ENCODE data around the gene ZNF813.
"Not testable (repeated sequence)": the region's sequence is repeated elsewhere in the genome, so short reads cannot be mapped to it uniquely, and the experiment has no call there.

Gene ZNF813

GRCh38 chr19:53467485-53468262 lies at the start of gene ZNF813:
ZNF813 (plus strand) TSS chr19:53467733; CDS start chr19:53483823, 16,090 bp downstream.
- peak; percentile 92 to 100 (median 98) for DNase-seq
- intact Hi-C loops (cut with DNase I) = no loop called here

GRCh38 chr19:53420520-53421315 lies 46.8 kb upstream of the ZNF813 start:
- intact Hi-C loops (cut with DNase I); DNase-seq: not testable (repeated sequence)

- intact Hi-C loops (cut with DNase I) = no loop called here
- DNase-seq = peak in 23 of 42 donors; percentile 5 to 59 (median 30)
These were observed 45.0 kb upstream of the ZNF813 start for GRCh38 chr19:53422551-53422950.

GRCh38 chr19:53423074-53423473 lies 44.5 kb upstream of the ZNF813 start:
- DNase-seq = peak in 18 of 42 donors; percentile 2 to 64 (median 30)
- intact Hi-C loops (cut with DNase I) = not testable (repeated sequence)

DNA sequence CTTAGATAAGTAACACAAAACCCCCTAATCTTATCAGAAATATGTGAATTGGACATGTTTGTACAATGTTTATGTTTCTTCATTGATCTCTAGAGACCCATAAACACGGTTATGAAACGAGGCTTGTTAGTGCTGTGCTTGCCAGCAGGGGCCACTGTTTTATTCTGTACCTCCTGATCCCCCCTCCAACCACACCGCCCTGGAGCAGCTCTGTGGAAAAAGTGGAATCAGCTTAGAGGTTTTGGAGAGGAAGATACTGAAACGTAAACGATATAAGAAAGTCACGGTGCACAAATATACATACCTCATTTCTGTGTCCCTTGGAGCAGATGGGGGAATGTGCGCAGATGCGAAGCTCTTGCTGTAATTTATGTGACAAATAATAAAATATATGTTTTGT lies 43.9 kb upstream of the ZNF813 start:
- peak in 25 of 42 donors; percentile 4 to 66 (median 29) for DNase-seq
- intact Hi-C loops (cut with DNase I) = not testable (repeated sequence)

DNA sequence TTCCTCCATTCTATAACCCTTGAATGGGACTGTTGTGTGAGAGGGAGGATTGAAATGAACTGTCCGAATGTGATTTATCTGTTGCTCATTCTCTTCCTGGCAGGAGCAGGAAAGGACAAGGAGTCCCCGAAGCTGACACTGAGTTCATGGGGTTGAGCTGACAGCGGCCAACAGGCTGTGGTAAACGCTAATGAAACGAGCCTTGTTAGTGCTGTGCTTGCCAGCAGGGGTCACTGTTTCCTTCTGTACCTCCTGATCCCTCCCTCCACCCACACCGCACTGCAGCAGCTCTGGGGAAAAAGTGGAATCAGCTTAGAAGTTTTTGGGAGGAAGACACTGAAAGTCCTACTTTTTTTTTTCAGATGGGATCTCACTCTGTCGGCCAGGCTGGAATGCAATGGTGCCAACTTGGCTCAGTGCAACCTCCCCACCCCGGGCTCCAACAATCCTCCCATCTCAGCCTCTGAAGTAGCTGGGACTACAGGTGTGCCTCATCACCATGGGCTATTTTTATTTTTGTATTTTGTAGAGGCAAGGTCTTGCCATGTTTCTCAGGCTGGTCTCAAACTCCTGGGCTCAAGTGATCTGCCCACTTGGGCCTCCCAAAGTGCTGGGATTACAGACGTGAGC lies 42.5 kb upstream of the ZNF813 start:
- intact Hi-C loops (cut with DNase I) = loop anchor here (5.0 kb wide), 1 partner anchor 87 kb away; no protein-coding TSS in a partner anchor
- peak; percentile 69 to 93 (median 84) for DNase-seq

DNA sequence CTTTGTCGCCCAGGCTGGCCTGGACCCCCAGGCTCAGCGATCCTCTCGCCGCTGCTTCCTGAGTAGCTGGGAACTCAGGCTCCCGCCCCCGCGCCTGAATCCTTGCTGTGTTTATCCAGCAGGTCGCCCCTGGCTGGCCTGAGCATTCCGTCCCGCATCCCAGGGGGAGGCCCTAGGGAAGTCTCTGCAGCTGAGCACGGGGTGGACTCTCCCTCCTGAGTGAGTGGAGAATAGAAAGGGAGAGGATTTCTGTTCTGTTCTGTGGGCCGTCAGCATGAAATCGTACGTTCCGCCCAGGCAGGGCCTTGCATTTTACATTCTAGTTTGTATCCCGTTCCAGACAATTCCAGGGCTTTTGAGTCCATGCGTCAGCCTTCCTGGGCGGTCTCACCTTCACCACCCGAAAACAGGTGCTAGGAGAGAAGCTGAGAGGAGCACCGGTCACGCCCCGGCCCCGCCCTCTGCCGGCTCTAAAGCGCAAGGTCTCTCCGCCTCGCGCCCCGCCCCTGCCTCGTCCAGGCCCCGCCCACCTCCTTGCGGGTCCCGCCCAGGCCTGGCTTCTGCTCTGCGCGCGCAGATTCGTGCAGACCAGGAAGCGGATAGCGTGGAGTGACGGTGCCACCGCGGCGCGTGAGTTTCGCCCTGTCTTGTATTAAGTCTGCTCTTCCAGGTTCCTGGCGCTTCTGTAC lies 36.0 kb upstream of the ZNF813 start, which contains the start of gene ZNF761:
ZNF761 (plus strand) TSS at position 586 of the 689 bp plus-strand sequence. CDS start 15,285 bp downstream, outside the sequence.
- peak; percentile 93 to 99 (median 97) for DNase-seq
- intact Hi-C loops (cut with DNase I) = no loop called here

DNA sequence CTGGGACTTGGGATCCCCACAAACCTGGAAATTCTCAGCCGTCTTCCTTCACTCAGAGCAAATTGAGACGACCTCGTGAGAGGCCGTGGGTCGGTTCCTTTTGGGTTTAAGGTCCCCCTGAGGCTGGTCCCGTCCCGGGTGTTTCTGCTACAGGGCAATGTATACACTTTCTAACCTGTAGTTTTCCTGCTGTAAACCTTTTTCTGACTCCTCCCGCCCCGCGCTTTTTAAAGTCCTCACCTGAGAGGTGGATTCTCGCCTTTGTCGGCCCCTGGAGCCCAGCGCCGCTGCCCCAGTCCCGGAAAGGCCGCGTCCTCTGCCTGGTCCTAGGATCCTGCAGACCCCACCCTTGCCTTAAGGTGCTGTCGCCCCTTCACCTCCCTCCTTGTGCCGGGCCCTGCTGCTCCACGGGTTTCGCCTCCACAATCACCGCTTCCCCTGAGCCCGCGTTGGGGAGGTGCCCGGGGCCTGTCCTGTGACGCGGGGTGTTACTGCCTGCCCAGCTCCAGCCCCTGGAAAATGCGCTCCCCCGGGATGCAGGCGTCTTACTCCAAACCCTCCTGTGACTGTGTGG lies 35.4 kb upstream of the ZNF813 start:
- intact Hi-C loops (cut with DNase I) = no loop called here
- DNase-seq = peak in 29 of 42 donors; percentile 3 to 47 (median 17)

GRCh38 chr19:53443809-53444208 lies 23.7 kb upstream of the ZNF813 start:
- DNase-seq; intact Hi-C loops (cut with DNase I): not testable (repeated sequence)

DNA sequence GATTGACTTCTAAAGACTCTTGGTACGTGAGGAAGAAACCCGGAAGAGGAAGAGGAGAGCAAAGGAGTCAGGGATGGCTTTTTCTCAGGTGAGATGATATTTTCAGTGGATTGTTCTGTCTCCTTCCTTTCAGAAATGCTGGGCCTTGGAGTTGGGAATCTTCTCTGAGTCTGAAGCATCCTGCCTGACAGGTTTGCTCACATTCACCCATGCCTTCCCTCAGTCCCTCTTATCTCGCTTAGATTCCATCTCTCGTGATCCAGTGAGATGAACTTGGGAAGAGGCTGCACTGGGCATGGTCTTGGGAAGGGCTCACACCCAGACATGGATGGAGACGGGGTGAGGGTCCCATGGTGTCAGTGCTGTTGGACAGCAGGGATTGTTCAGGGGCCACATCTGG lies 20.3 kb upstream of the ZNF813 start:
- intact Hi-C loops (cut with DNase I); DNase-seq: not testable (repeated sequence)

DNA sequence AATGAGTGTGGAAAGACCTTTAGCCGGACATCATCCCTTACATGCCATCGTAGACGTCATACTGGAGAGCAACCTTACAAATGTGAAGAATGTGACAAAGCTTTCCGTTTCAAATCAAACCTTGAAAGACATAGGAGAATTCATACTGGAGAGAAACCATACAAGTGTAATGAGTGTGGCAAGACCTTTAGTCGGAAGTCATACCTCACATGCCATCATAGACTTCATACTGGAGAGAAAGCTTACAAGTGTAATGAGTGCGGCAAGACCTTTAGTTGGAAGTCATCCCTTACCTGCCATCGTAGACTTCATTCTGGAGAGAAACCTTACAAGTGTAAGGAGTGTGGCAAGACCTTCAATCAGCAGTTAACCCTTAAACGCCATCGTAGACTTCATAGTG lies 11.7 kb upstream of the ZNF813 start:
- intact Hi-C loops (cut with DNase I) = no loop called here
- DNase-seq = no peak

- intact Hi-C loops (cut with DNase I); DNase-seq: not testable (repeated sequence)
These were observed 7.3 kb upstream of the ZNF813 start for GRCh38 chr19:53460131-53460721.

DNA sequence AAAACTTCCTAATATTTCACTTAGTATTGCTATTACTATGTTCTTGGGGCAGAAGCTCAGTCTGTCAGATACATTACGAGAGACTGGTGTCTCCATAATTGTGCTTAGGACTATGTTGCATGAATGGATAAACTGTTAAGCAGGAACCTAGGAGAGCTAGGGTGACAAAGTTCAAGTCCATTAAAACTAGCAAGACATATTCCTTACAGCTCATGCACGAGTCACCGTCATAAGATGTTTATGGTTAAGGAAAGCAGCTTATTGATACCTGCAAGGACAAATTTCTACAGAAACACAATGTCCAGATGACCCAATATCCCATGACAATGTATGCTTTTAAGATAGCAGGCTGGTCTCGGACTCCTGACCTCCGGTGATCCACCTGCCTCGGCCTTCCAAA lies 5.7 kb upstream of the ZNF813 start:
- intact Hi-C loops (cut with DNase I) = no loop called here
- no peak for DNase-seq

DNA sequence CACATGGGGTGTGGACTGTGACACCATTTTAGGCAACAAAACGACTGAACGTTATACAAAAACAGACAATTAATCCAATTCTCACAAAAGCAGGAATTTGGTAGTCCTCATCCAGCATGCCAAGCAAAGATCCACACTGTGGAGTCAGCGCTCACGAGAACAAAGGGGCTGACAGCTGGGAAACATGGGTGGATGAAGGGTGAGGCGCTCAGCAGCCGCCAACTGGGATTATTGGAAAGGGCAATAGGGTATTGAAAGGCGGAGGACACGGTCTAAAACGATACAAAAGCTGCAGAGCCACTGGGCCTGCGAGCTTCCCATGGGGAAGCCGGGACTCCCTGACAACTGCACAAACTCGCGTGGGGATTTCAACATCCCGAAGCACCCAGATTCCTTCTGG lies 4.7 kb upstream of the ZNF813 start:
- intact Hi-C loops (cut with DNase I) = no loop called here
- peak in 9 of 42 donors; percentile 5 to 43 (median 15) for DNase-seq

GRCh38 chr19:53463263-53463662 lies 4.3 kb upstream of the ZNF813 start:
- intact Hi-C loops (cut with DNase I) = no loop called here
- DNase-seq = peak; percentile 68 to 97 (median 90)

- DNase-seq = peak in 21 of 42 donors; percentile 2 to 55 (median 15)
- intact Hi-C loops (cut with DNase I) = no loop called here
These were observed 628 bp upstream of the ZNF813 start for GRCh38 chr19:53466726-53467484.

DNA sequence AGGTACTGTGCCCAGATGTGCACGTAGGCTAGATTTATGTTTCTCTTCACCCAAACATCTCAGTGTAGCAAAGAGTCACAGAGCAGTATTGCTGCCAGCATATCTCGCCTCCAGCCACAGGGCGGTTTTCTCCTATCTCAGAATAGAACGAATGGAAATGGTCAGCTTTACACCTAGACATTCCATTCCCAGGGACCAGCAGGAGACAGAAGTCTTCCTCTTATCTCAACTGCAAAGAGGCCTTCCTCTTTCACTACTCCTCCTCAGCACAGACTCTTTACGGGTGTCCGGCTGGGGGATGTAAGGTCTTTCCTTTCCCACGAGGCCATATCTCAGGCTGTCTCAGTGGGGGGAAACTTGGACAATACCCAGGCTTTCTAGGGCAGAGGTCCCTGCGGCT lies 1.1 kb downstream of the ZNF813 start:
- intact Hi-C loops (cut with DNase I); DNase-seq: not testable (repeated sequence)

Measured in head of caudate nucleus (tissue), 42 donors.